OCI-LY1 (cell line): Measurements from ENCODE around the gene BCL2.

Experiments used
- H2AFZ ChIP-seq: fragments of 200-600 bp; sonication (generic), shearing (Covaris generic); 2 replicates; pipeline ENCODE4 v1.6.0; 2014; ENCODE audit warnings: antibody characterized with exemption, mild to moderate bottlenecking, low read length
- H3F3A ChIP-seq: fragments of 200-600 bp; sonication (generic), shearing (Covaris generic); 2 replicates; pipeline ENCODE4 v1.6.0; 2014; ENCODE audit warnings: mild to moderate bottlenecking, antibody characterized with exemption, low read length, moderate library complexity; ENCODE audit not compliant: insufficient read depth
- H3K27ac ChIP-seq: fragments of 200-600 bp; sonication (generic); 2 replicates; pipeline ENCODE4 v1.5.1; 2014; ENCODE audit warnings: low read length, mixed run types, mild to moderate bottlenecking, low read depth; ENCODE audit not compliant: poor library complexity, severe bottlenecking
- H3K27me3 ChIP-seq: fragments of 200-600 bp; sonication (generic); 2 replicates; pipeline ENCODE4 v1.6.0; 2014; ENCODE audit warnings: antibody characterized with exemption, mild to moderate bottlenecking, low read length, moderate library complexity; ENCODE audit not compliant: insufficient read depth
- H3K36me3 ChIP-seq: fragments of 200-600 bp; sonication (generic); 2 replicates; pipeline ENCODE4 v1.6.1; 2014; ENCODE audit warnings: mild to moderate bottlenecking, antibody characterized with exemption, low read length, moderate library complexity, mixed read lengths; ENCODE audit not compliant: insufficient read depth
- H3K4me1 ChIP-seq: fragments of 200-600 bp; sonication (generic); 2 replicates; pipeline ENCODE4 v1.5.1; 2014; ENCODE audit warnings: mild to moderate bottlenecking, low read length, moderate library complexity; ENCODE audit not compliant: insufficient read depth, severe bottlenecking
- H3K4me2 ChIP-seq: fragments of 200-600 bp; sonication (generic), shearing (Covaris generic); 2 replicates; pipeline ENCODE4 v1.6.1; 2014; ENCODE audit warnings: low read length
- H3K4me3 ChIP-seq: fragments of 200-600 bp; sonication (generic); 2 replicates; pipeline ENCODE4 v1.5.1; 2014; ENCODE audit warnings: low read length, low read depth, mild to moderate bottlenecking, mixed read lengths; ENCODE audit not compliant: poor library complexity, severe bottlenecking
- H3K79me2 ChIP-seq: fragments of 200-600 bp; shearing (Covaris generic); 2 replicates; pipeline ENCODE4 v1.6.1; 2016; ENCODE audit warnings: mixed run types, low read length, mixed read lengths; ENCODE audit not compliant: insufficient read depth
- H3K9ac ChIP-seq: fragments of 200-600 bp; sonication (generic), shearing (Covaris generic); 2 replicates; pipeline ENCODE4 v1.6.1; 2014; ENCODE audit warnings: mild to moderate bottlenecking, low read length, mixed read lengths
- H3K9me2 ChIP-seq: fragments of 200-600 bp; sonication (generic), shearing (Covaris generic); 2 replicates; pipeline ENCODE4 v1.6.1; 2014; ENCODE audit warnings: low read depth, mild to moderate bottlenecking, low read length, mixed read lengths
- H3K9me3 ChIP-seq: fragments of 200-600 bp; shearing (Covaris generic); 2 replicates; pipeline ENCODE4 v1.6.1; 2014; ENCODE audit warnings: low read length, mixed read lengths
- H4K20me1 ChIP-seq: fragments of 200-600 bp; sonication (generic), shearing (Covaris generic); 2 replicates; pipeline ENCODE4 v1.6.0; 2016; ENCODE audit warnings: mild to moderate bottlenecking, low read length; ENCODE audit not compliant: insufficient read depth
- CTCF ChIP-seq: fragments of 200-600 bp; sonication (generic), shearing (Covaris generic); IDR thresholded peaks from 2 replicates; pipeline ENCODE4 v1.5.1; 2017; ENCODE audit warnings: mild to moderate bottlenecking, antibody characterized with exemption, low read length, moderate library complexity, mixed read lengths
- EZH2 ChIP-seq: fragments of 200-600 bp; sonication (generic), shearing (Covaris generic); IDR thresholded peaks from 2 replicates; pipeline ENCODE4 v1.8.0; 2017; ENCODE audit warnings: borderline replicate concordance, mixed run types, mild to moderate bottlenecking, antibody characterized with exemption, low read length, moderate library complexity, mixed read lengths

BCL2 gene

GRCh38 chr18:63083020-63083531 lies 236.5 kb downstream of the BCL2 start:
- Histone ChIP-seq H3K79me2 (no peaks in the 10 kb centered on the region), H4K20me1 (no peaks in the 10 kb centered on the region), H3K4me3 (no peak overlapping the region), H3K4me1 (no peaks in the 10 kb centered on the region), H2AFZ (no peak overlapping the region), H3F3A (no peaks in the 10 kb centered on the region), H3K27ac (no peak overlapping the region), H3K36me3 (no peaks in the 10 kb centered on the region), H3K9me2 (no peaks in the 10 kb centered on the region), H3K4me2 (no peak overlapping the region), H3K9ac (no peak overlapping the region), H3K9me3 (no peaks in the 10 kb centered on the region), H3K27me3 (no peaks in the 10 kb centered on the region)
- TF ChIP-seq CTCF (no peak), EZH2 (no peak)

DNA sequence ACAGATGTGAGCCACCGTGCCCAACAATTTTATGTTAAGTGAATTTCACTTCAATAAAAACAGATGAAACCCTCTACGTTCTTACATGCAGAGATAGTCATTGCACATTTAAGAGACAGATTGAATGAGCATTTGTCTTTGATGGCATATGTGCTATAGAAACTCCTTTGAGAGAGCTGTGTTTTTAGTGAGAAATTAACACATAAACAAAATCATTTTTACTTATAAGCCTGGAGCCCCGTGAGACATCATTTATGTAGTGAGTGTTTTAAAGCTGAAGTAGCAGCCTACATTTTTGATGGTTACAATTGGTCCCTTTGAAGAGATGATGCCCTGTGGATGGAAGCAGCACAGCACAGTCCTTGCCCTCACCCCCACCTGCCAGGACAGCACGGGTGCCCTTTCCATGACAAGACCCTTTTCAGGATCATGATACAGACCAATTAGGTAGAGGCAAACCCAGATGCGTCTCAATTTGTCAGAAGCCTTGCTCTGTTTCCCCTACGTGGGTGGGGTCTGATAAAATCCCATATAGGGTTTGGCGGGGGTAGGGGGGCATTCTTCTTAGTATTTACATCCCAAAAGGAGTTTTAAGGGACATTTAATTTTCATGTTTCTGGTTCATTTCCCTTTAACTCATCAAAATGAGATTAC lies 237.1 kb downstream of the BCL2 start:
- no peaks in the 10 kb centered on the region for H4K20me1 ChIP-seq
- H3K27ac ChIP-seq, result no peak overlapping the region
- no peaks in the 10 kb centered on the region for H3K79me2 ChIP-seq
- H3K4me1 ChIP-seq, result no peaks in the 10 kb centered on the region
- no peak overlapping the region for H2AFZ ChIP-seq
- H3K9me3 ChIP-seq, result no peaks in the 10 kb centered on the region
- TF ChIP-seq CTCF, result no peak
- TF ChIP-seq EZH2, result no peak
- no peaks in the 10 kb centered on the region for H3K9me2 ChIP-seq
- H3K9ac ChIP-seq, result no peak overlapping the region
- H3F3A ChIP-seq, result no peaks in the 10 kb centered on the region
- no peaks in the 10 kb centered on the region for H3K36me3 ChIP-seq
- H3K4me2 ChIP-seq, result no peak overlapping the region
- H3K4me3 ChIP-seq, result no peak overlapping the region
- H3K27me3 ChIP-seq, result no peaks in the 10 kb centered on the region

- no peaks in the 10 kb centered on the region for H3K9me2 ChIP-seq
- H2AFZ ChIP-seq, result no peak overlapping the region
- no peaks in the 10 kb centered on the region for H3K9me3 ChIP-seq
- H3K4me2 ChIP-seq, result no peak overlapping the region
- no peaks in the 10 kb centered on the region for H3K36me3 ChIP-seq
- H3K27me3 ChIP-seq, result no peaks in the 10 kb centered on the region
- H4K20me1 ChIP-seq, result no peaks in the 10 kb centered on the region
- no peak overlapping the region for H3K4me3 ChIP-seq
- TF ChIP-seq EZH2, result no peak
- no peak overlapping the region for H3K9ac ChIP-seq
- H3K27ac ChIP-seq, result no peak overlapping the region
- no peaks in the 10 kb centered on the region for H3F3A ChIP-seq
- no peaks in the 10 kb centered on the region for H3K4me1 ChIP-seq
- no peaks in the 10 kb centered on the region for H3K79me2 ChIP-seq
Measured at GRCh38 chr18:63079114-63079513, 240.5 kb downstream of the BCL2 start.

DNA sequence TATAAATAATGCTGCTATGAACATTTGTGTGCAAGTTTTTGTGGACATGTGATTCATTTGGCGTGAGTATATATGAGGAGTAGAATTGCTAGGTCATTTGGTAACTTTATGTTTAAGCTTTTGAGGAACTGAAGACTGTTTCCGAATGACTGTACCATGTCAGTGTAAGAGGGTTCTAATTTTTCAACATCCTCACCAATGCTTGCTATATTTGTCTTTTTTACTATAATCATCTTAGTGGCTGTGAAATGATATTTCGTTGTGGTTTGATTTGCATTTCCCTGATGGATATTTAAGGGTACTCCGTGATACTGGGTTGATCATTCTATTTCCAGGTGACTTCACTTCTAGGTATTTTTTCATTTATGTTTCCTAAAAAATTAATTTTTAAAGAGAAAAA lies 241.1 kb downstream of the BCL2 start:
- Histone ChIP-seq H3K9ac (no peak overlapping the region), H3K4me2 (no peak overlapping the region)

More for the DNA sequence above, 241.1 kb downstream of the BCL2 start:
- H3K4me1 ChIP-seq, result no peaks in the 10 kb centered on the region
- TF ChIP-seq EZH2 (no peak), CTCF (no peak)
- no peaks in the 10 kb centered on the region for H3F3A ChIP-seq
- H3K4me3 ChIP-seq, result no peak overlapping the region
- no peaks in the 10 kb centered on the region for H4K20me1 ChIP-seq
- no peaks in the 10 kb centered on the region for H3K79me2 ChIP-seq
- no peak overlapping the region for H2AFZ ChIP-seq
- H3K36me3 ChIP-seq, result no peaks in the 10 kb centered on the region
- H3K27ac ChIP-seq, result no peak overlapping the region
- no peaks in the 10 kb centered on the region for H3K9me2 ChIP-seq
- H3K9me3 ChIP-seq, result no peaks in the 10 kb centered on the region
- no peaks in the 10 kb centered on the region for H3K27me3 ChIP-seq
